Type B pancreatic cell (in vitro differentiated cells): ENCODE results near the gene TSTD1. TPM values are rescaled to one million over a fixed set of nuclear protein-coding genes. Genes with fewer than 3 reads are reported as not detected.
A peak's percentile ranks its signal among the peaks of the same experiment; 100 is the strongest.

Experiments
- DNase-seq: peaks from one replicate; pipeline ENCODE4 v3.0.0; 2021; ENCODE audit warnings: mixed read lengths; ENCODE audit not compliant: unreplicated experiment; ENCODE audit errors: extremely low spot score
- H3K27ac Mint-ChIP-seq: 2 replicates; pipeline ENCODE4 v1.8.0; 2021; ENCODE audit warnings: mild to moderate bottlenecking, mixed read lengths
- H3K27me3 Mint-ChIP-seq: 2 replicates; pipeline ENCODE4 v1.8.0; 2021; ENCODE audit warnings: mixed read lengths
- H3K36me3 Mint-ChIP-seq: 2 replicates; pipeline ENCODE4 v1.8.0; 2021; ENCODE audit warnings: mixed read lengths
- H3K4me1 Mint-ChIP-seq: one replicate; pipeline ENCODE4 v1.8.0; 2021; ENCODE audit warnings: mixed read lengths; ENCODE audit not compliant: unreplicated experiment
- H3K4me3 Mint-ChIP-seq: 2 replicates; pipeline ENCODE4 v1.8.0; 2021; ENCODE audit warnings: mild to moderate bottlenecking, mixed read lengths
- H3K9me3 Mint-ChIP-seq: 2 replicates; pipeline ENCODE4 v1.8.0; 2021; ENCODE audit warnings: mixed read lengths
- CTCF ChIP-seq: fragments of 200-600 bp; sonication (generic); conservative IDR thresholded peaks from 2 replicates; pipeline ENCODE4 v1.5.0; 2021; ENCODE audit warnings: antibody characterized with exemption, mild to moderate bottlenecking
- total RNA-seq: library from RNA; stranded (reverse); gene quantifications from 2 replicates; pipeline ENCODE4 v1.2.1, GENCODE V29; 2021; ENCODE audit warnings: low replicate concordance

TSTD1 gene
- total RNA-seq, 1 donor from 2014 or later: 40.8 TPM

- H3K36me3 Mint-ChIP-seq: peaks cover 16% of the 10 kb centered on the region
- DNase-seq: no peak
- peak overlapping the region; percentile 88 for H3K4me3 Mint-ChIP-seq
- H3K27ac Mint-ChIP-seq: peak overlapping the region; percentile 97
- TF ChIP-seq CTCF: no peak
- H3K9me3 Mint-ChIP-seq: no peaks in the 10 kb centered on the region
- H3K27me3 Mint-ChIP-seq: no peaks in the 10 kb centered on the region
- peaks cover 25% of the 10 kb centered on the region for H3K4me1 Mint-ChIP-seq
Measured at GRCh38 chr1:161082996-161083747, 44.4 kb upstream of the TSTD1 start.

- Mint-ChIP-seq H3K27me3 (no peaks in the 10 kb centered on the region), H3K4me3 (peak overlapping the region; percentile 88), H3K4me1 (peaks cover 25% of the 10 kb centered on the region), H3K9me3 (no peaks in the 10 kb centered on the region), H3K27ac (peak overlapping the region; percentile 97), H3K36me3 (peaks cover 15% of the 10 kb centered on the region)
- TF ChIP-seq CTCF: no peak
- DNase-seq: no peak
Measured at GRCh38 chr1:161082483-161082882, 43.7 kb upstream of the TSTD1 start.

GRCh38 chr1:161081519-161081918, 42.8 kb upstream of the TSTD1 start:
- no peaks in the 10 kb centered on the region for H3K9me3 Mint-ChIP-seq
- TF ChIP-seq CTCF: no peak
- H3K27me3 Mint-ChIP-seq: no peaks in the 10 kb centered on the region
- H3K4me3 Mint-ChIP-seq: peak overlapping the region; percentile 82
- DNase-seq: no peak
- H3K27ac Mint-ChIP-seq: peak overlapping the region; percentile 97
- peaks cover 25% of the 10 kb centered on the region for H3K4me1 Mint-ChIP-seq
- H3K36me3 Mint-ChIP-seq: peaks cover 15% of the 10 kb centered on the region

- peaks cover 15% of the 10 kb centered on the region for H3K36me3 Mint-ChIP-seq
- H3K27me3 Mint-ChIP-seq: no peaks in the 10 kb centered on the region
- DNase-seq: no peak
- TF ChIP-seq CTCF: no peak
- H3K4me3 Mint-ChIP-seq: peak overlapping the region; percentile 82
- H3K27ac Mint-ChIP-seq: peak overlapping the region; percentile 97
- peaks cover 25% of the 10 kb centered on the region for H3K4me1 Mint-ChIP-seq
- H3K9me3 Mint-ChIP-seq: no peaks in the 10 kb centered on the region
Measured at GRCh38 chr1:161080441-161081405, 42.0 kb upstream of the TSTD1 start.

GRCh38 chr1:161079436-161080110, 40.8 kb upstream of the TSTD1 start:
- Mint-ChIP-seq H3K27ac (peak overlapping the region; percentile 97), H3K9me3 (no peaks in the 10 kb centered on the region), H3K36me3 (peaks cover 15% of the 10 kb centered on the region), H3K4me3 (peak overlapping the region; percentile 50), H3K27me3 (no peaks in the 10 kb centered on the region), H3K4me1 (peaks cover 25% of the 10 kb centered on the region)
- no peak for TF ChIP-seq CTCF
- no peak for DNase-seq
